LNCAP (cell line): ENCODE data around the gene MTHFR.

Source experiments
- TF ChIP-seq, protein P1 (sequence below): fragments of 450-650 bp; IDR thresholded peaks from 2 replicates; pipeline ENCODE4 v1.5.1; 2017; ENCODE audit warnings: mild to moderate bottlenecking

The MTHFR gene

DNA sequence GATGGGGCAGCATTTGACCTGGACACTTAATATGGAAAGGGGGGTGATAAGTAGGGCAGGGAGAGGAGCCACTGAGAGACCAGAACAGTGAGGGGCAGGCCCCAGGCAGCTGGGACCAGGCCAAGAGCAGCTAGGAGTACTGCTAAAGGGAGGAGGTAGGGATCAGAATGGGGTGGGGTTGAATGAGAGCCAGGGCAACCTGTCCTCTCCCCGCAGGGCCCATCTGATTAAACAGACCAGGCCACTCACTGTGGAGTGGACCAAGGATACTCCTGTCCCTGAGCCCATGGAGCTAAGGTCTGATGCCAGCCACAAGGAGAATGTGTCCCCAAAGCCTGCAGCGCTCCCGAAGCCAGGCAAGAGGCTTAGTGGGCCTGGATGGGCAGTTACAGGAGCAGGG is 41.6 kb downstream of the MTHFR start:
- TF ChIP-seq, protein P1, sequence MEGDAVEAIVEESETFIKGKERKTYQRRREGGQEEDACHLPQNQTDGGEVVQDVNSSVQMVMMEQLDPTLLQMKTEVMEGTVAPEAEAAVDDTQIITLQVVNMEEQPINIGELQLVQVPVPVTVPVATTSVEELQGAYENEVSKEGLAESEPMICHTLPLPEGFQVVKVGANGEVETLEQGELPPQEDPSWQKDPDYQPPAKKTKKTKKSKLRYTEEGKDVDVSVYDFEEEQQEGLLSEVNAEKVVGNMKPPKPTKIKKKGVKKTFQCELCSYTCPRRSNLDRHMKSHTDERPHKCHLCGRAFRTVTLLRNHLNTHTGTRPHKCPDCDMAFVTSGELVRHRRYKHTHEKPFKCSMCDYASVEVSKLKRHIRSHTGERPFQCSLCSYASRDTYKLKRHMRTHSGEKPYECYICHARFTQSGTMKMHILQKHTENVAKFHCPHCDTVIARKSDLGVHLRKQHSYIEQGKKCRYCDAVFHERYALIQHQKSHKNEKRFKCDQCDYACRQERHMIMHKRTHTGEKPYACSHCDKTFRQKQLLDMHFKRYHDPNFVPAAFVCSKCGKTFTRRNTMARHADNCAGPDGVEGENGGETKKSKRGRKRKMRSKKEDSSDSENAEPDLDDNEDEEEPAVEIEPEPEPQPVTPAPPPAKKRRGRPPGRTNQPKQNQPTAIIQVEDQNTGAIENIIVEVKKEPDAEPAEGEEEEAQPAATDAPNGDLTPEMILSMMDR = no peak

DNA sequence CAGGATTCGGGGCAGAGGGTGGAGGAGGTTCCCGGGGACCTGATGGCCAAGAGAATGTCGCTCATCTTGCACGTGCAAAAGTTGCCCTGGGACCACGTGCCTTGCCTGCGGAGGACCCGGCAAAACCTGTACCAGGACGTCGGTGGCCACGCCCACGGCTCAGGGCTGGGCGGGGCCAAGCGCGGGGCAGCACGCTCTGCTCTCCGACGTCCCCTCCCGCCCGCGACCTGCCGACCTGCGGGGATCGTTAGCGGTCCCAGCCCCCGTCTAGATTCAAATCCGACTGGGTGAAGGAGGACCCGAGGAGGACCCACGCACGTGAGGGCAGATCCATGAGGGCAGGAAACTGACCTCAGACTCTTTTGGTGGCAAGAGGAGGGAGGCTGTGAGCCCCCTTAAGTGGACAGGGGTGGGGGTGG is 43.8 kb downstream of the MTHFR start, which contains the start of gene C1orf167:
Gene C1orf167 (plus strand): TSS at position 206 of the 419 bp plus-strand sequence. CDS start 2,208 bp downstream, outside the sequence.
- TF ChIP-seq, protein P1 = no peak

DNA sequence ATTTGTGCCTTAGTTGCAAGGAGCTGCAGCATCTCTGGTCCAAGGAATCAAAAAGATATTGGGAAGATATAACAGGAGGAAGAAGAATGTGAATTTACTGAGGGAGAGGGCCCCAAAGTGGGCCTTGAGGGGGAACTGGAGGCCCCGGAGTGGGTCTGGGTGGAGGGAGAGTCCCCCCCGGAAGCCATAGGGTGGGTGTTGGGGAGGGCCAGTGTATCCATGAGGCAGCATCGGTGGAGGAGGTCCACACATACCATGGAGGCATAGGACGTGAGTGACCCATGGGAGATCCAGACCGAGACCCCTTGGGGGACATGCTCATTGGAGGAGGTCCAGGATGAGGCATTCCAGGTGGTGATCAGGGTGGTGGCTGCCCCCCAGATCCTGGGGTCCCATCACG is 44.5 kb downstream of the MTHFR start:
- TF ChIP-seq, protein P1 = no peak

DNA sequence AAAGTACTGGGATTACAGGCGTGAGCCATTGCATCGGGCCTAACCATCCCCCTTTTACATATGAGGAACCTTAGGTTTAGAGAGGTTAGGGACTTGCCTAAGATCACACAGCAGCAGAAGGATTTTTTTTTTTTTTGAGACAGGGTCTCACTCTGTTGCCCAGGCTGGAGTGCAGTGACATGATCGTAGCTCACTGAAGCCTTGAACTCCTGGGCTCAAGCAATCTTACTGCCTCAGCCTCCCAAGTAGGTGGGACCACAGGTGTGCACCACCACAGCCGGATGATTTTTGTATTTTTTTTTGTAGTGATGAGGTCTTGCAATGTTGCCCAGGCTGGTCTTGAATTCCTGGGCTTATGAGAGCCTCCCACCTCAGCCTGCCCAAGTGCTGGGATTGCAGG is 46.0 kb downstream of the MTHFR start:
- TF ChIP-seq, protein P1 = no peak

DNA sequence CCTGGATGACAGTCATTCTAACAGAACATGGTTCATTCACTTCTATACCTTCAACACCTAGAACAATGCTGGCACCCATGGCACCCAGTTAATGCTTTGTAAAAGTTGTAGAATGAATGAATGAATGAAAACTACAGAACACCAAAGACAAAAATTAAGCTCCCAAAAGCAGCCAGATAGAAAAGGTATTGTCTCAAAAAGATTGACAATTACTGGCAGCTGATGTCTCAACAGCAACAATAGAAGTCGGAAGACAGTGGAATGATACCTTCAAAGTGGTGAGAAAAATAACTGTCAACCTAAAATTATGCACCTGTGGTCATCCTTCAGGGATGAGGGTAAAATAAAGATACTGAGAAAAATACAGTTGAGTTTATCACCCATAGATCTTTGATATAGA is 48.7 kb downstream of the MTHFR start:
- TF ChIP-seq, protein P1 = no peak

DNA sequence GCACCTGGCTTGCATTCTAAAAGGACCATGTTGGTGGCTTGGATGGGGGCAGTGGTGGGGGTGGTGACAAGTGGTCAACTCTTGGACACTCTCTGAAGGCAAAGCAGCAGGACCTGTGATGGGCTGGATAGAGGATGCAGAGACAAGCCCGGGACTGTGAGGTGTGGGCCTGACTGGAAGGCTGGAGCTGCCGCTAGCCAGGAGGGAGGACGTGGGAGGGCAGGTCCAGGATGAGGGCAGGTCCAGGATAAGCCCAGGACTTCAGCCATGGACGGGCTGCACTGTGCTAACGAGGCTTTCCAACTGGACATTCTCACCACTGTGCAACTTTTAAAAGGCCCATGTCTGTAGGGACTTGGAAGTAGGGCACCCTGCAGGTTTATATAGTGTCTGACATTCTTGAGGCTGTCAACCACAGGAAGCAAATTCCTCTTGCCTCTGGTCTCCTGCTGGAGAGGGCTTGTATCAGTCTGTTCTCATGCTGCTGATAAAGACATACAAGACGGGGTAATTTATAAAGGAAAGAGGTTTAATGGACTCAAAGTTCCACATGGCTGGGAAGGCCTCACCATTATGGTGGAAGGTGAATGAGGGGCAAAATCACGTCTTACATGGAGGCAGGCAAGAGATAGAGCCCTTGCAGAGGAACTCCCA is 52.1 kb downstream of the MTHFR start:
- TF ChIP-seq, protein P1 = no peak

DNA sequence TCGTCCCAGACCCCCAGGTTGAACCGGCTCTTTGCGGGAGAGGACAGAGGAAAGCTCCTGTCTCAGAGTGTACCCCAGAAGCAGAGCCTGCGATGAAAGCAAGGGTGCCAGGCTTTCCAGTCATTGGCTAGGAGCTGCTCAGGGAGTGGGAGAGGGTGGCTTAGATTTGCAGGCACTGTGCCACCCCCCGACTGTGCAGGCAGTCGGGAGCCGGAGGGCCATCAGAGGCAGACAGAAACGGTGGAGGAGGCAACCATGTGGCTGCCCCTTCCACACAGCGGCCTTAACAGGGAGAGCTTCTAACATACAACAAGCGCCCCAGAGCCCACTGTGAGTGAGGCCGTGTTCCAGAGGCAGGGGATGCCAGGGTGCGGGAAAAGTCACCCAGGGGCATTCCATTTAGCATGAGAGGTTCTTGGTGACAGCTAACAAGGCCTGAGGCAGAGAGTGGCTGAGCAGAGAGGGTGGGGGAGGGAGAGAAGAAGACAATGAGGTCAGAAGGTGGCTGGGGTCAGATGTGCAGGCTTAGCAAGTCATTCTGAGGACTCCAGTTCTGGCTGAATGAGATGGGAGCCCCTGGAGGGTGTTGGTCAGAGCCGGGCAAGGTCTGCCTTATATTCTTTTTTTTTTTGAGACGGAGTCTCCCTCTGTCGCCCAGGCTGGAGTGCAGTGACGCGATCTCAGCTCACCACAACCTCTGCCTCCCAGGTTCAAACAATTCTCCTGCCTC is 53.2 kb downstream of the MTHFR start:
- TF ChIP-seq, protein P1 = no peak
